Activated naive CD8-positive, alpha-beta T cell treated with anti-CD3 and anti-CD28 coated beads, Interleukin-2, amount 50 U/mL, for 16 hours (primary cell): Measurements from ENCODE around the gene KDM3A.

Experiments used
- DNase-seq: peaks from one replicate; pipeline ENCODE4 v3.0.0-alpha.2; 2020; ENCODE audit warnings: low read depth, low spot score

KDM3A gene

GRCh38 chr2:86513948-86514660 is 72.9 kb downstream of the KDM3A start:
- DNase-seq: no peak

DNA sequence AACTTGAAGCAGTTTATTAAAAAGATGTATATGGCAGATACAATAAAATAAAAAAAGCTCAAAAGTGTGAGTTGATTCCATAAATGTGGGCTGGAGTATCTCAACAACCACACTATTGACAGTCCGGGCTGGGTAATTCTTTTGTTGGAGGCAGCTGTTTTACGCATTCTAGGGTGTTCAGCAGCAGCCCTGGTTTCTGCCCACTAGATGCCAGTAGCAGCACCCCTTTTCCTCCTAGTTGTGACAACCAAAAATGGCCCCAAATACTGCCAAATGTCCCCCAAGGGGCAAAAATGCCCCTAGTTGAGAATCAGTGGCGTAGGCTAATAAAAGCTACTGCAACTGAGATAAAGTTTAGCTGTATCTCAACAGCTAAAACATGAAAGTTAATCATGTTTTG is 77.3 kb downstream of the KDM3A start:
- DNase-seq: no peak

- DNase-seq: no peak
These were observed 78.2 kb downstream of the KDM3A start for GRCh38 chr2:86519349-86519748.

DNA sequence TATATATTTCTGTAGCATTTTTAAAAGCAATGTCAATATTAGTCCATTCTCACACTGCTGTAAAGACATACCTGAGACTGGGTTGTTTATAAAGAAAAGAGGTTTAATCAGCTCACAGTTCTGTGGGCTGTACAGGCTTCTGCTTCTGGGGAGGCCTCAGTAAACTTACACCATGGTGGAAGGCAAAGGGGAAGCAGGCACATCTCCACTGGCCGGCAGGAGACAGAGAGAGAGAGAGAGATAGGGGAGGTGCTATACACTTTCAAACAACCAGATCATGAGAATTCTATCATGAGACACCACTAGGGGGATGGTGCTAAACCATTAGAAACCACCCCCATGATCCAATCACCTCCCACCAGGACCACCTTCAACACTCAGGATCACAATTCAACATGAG is 79.0 kb downstream of the KDM3A start:
- DNase-seq: no peak

DNA sequence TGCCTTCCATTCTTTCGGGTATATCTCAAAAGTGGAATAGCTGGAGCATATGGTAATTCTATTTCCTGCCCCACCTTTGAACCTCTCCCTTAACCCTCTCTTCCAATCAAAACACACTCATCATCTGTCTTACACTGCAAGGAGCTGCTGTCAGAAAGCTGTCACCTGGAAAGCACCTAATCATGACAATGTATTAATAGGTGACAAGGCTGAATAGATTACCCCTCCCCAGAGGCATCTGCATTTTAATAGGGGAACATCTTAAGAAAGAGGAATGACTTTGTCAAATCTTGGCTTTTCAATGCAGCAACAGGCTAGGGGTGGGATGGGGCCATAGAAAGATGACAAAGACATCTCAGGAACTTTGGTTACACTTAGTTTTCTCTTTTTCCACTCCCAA is 80.8 kb downstream of the KDM3A start:
- DNase-seq: no peak

GRCh38 chr2:86522711-86523110 is 81.5 kb downstream of the KDM3A start:
- DNase-seq: no peak

GRCh38 chr2:86523491-86523890 is 82.3 kb downstream of the KDM3A start:
- DNase-seq: no peak

DNA sequence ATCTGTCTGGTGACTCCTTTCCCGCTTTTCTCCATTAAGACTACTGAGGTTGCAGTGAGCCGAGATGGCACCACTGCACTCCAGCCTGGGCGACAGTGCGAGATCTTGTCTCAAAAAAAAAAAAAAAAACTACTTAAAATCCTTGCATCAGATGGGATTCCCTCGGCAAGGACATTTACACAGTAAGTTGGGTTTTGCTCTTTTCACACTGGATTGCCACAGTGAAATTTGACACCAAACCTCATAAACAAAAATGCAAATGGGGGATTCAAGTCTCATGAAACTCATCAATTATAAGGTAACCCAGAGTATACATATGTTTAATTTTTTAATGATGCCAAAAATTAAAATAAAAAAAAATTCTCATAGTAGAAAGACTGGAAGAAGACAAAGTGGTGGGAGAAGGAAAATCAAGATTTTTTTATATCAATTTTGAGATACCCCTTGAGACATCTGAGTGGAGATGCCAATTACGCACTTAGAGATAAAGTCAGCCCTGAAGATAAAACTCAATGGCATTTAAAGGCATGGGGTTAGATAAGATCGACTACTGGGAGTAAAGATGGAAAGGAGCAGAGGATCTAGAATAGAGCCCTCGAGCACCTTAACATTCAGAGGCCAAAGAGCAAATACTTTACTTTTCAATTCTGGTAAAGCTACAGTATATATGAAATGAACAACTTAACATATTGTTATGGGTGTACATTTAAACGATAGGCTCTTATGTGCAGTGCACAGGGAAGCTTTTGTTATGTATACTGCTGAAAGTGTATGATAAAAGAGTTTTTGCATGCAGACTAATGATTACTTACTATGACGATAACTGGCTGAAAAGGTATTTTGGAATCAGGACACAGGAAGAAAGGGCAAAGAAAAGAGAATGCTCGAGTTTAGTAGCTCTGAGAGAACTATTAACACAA is 84.5 kb downstream of the KDM3A start:
- no peak for DNase-seq

GRCh38 chr2:86533589-86533988 is 92.4 kb downstream of the KDM3A start:
- no peak for DNase-seq

GRCh38 chr2:86541334-86541733 is 100.2 kb downstream of the KDM3A start:
- no peak for DNase-seq
